HepG2 (cell line): Measurements from ENCODE around the gene PRKG1. TPM values are rescaled to one million over a fixed set of nuclear protein-coding genes. Genes with fewer than 3 reads are reported as not detected.

Experiments used
- ATAC-seq: fragments of 200-7000 bp; cut with Tn5 transposase; 3 replicates; pipeline ENCODE4 v1.9.1; 2020; ENCODE audit warnings: mild to moderate bottlenecking, moderate library complexity
- BruUV-seq: library from RNA; stranded (reverse); fragments of 400-500 nt; replicated peaks from 2 replicates; lab custom pipeline; 2021; lab: Mats Ljungman, UMichigan
- CTCF ChIA-PET: fragments of 300-600 bp; formaldehyde crosslinking; extraction: SDS; loops from one replicate; lab custom pipeline; 2021; ENCODE audit warnings: low total read pairs, inconsistent platforms, low intra/inter-chr PET ratio; lab: Yijun Ruan, JAX
- POLR2A ChIA-PET: fragments of 350-600 bp; sonication (Branson Sonifier 250); formaldehyde crosslinking; loops from one replicate; lab custom pipeline; 2020; ENCODE audit warnings: antibody characterized with exemption, inconsistent platforms; lab: Yijun Ruan, JAX
- DNase-seq: peaks from one replicate; pipeline ENCODE4 v3.0.0-alpha.2; 2015; ENCODE audit warnings: low spot score
- FAIRE-seq: peaks from 3 replicates; lab custom pipeline; 2011; peaks lifted over from hg19 to GRCh38; lab: Jason Lieb, UNC
- H2AFZ ChIP-seq: one replicate; pipeline ENCODE4 v1.6.1; 2011; ENCODE audit warnings: low read length, inconsistent platforms
- H3K27ac ChIP-seq: fragments of 300-600 bp; 3 replicates; pipeline ENCODE4 v1.8.0; 2011; ENCODE audit warnings: mixed run types, mild to moderate bottlenecking, mixed read lengths, low read length, inconsistent platforms; ENCODE audit not compliant: insufficient read depth; ENCODE audit errors: extremely low read length
- H3K27me3 ChIP-seq, 2 experiments: fragments of 200-600 bp in 1 of 2; 2 replicates in 1 of 2; 3 replicates in 1 of 2; pipeline versions ENCODE4 v1.6.0 to v1.8.0; 2011; ENCODE audit warnings: low read length in 2 of 2, mild to moderate bottlenecking in 2 of 2, moderate library complexity in 2 of 2, inconsistent platforms in 1 of 2; ENCODE audit not compliant: insufficient read depth in 2 of 2, control insufficient read depth in 1 of 2
- H3K36me3 ChIP-seq, 2 experiments: fragments of 200-600 bp in 1 of 2; replicated peaks in 1 of 2; 2 replicates in 1 of 2; 3 replicates in 1 of 2; pipeline versions ENCODE4 v1.5.1 to v1.8.0; 2011; ENCODE audit warnings: low read length in 2 of 2, inconsistent platforms in 1 of 2; ENCODE audit not compliant: insufficient read depth in 2 of 2, control insufficient read depth in 1 of 2
- H3K4me1 ChIP-seq: 2 replicates; pipeline ENCODE4 v1.5.1; 2012; ENCODE audit warnings: low read length, inconsistent platforms; ENCODE audit not compliant: insufficient read depth
- H3K4me2 ChIP-seq: 2 replicates; pipeline ENCODE4 v1.6.0; 2011; ENCODE audit warnings: low read depth, low read length, inconsistent platforms
- H3K4me3 ChIP-seq, 3 experiments: fragments of 200-600 bp in 1 of 3; sonication (generic), shearing (Covaris generic) in 1 of 3; replicated peaks in 1 of 3; 2 replicates each; pipeline ENCODE4 v1.5.1; 2011 to 2016; ENCODE audit warnings: low read length in 3 of 3, inconsistent platforms in 2 of 3, low read depth in 2 of 3, mild to moderate bottlenecking in 2 of 3, control low read depth in 1 of 3, mixed read lengths in 1 of 3; ENCODE audit not compliant: insufficient read depth in 1 of 3
- H3K79me2 ChIP-seq: one replicate; pipeline ENCODE4 v1.6.1; 2011; ENCODE audit warnings: low read length, inconsistent platforms; ENCODE audit not compliant: insufficient read depth
- H3K9ac ChIP-seq: 2 replicates; pipeline ENCODE4 v1.6.0; 2011; ENCODE audit warnings: mild to moderate bottlenecking, low read depth, low read length, inconsistent platforms; ENCODE audit not compliant: insufficient read depth
- H3K9me3 ChIP-seq: 2 replicates; pipeline ENCODE4 v1.5.1; 2012; ENCODE audit warnings: mild to moderate bottlenecking, low read length
- H4K20me1 ChIP-seq: 2 replicates; pipeline ENCODE4 v1.6.0; 2011; ENCODE audit warnings: inconsistent platforms, mild to moderate bottlenecking, low read length, moderate library complexity; ENCODE audit not compliant: insufficient read depth
- FOXP1 ChIP-seq, 2 experiments: fragments of 450-650 bp in 1 of 2; IDR thresholded peaks; 2 replicates each; pipeline ENCODE4 v1.6.1; 2017 to 2018; ENCODE audit warnings: antibody characterized with exemption in 1 of 2
- HOXA7 ChIP-seq: sonication (generic); formaldehyde crosslinking; IDR thresholded peaks from 2 replicates; pipeline ENCODE4 v1.8.1; 2022; ENCODE audit warnings: mild to moderate bottlenecking, missing genetic modification reagents, moderate library complexity
- NFE2 ChIP-seq: sonication (generic); formaldehyde crosslinking; IDR thresholded peaks from 2 replicates; pipeline ENCODE4 v1.4.0; 2020; ENCODE audit warnings: missing genetic modification reagents
- ZNF720 ChIP-seq: sonication (generic); formaldehyde crosslinking; IDR thresholded peaks from 2 replicates; pipeline ENCODE4 v1.4.0; 2020; ENCODE audit warnings: missing genetic modification reagents
- ZSCAN21 ChIP-seq: sonication (generic); formaldehyde crosslinking; IDR thresholded peaks from 2 replicates; pipeline ENCODE4 v1.8.0; 2022; ENCODE audit warnings: mild to moderate bottlenecking, missing genetic modification reagents, moderate library complexity, borderline replicate concordance
- WGBS: methylation state at CpG from one replicate; pipeline ENCODE4 v1.1.6; 2017; ENCODE audit warnings: low lambda C conversion rate; 5-methylcytosine and 5-hydroxymethylcytosine counted together
- in situ Hi-C: cut with HindIII; loops from 2 replicates; pipeline ENCODE4 v1.10.0; 2017; ENCODE audit warnings: low pct_unique_long_range_greater_than_20kb; ENCODE audit not compliant: extremely low pct_ligation_motif_present
- intact Hi-C: fragments of 100-400 bp; cut with micrococcal nuclease; formaldehyde crosslinking; loops from one replicate; pipeline ENCODE4 v1.10.0; 2022; ENCODE audit not compliant: unreplicated experiment
- polyA plus RNA-seq, 8 experiments: library from polyadenylated mRNA; depleted of rRNA in 3 of 8; stranded (reverse) in 7 of 8; unstranded in 1 of 8; fragments of >200 nt; fragmentation: Illumina TruSeq in 4 of 8; extraction: Trizol in 4 of 8; gene quantifications; 2 replicates each; pipeline versions ENCODE4 v1.2.1 to v1.2.3, GENCODE V29; 2011 to 2016; ENCODE audit warnings: low read depth in 4 of 8, missing spikeins in 1 of 8, mixed read lengths in 1 of 8; ENCODE audit not compliant: insufficient read depth in 1 of 8
- total RNA-seq, 5 experiments: library from RNA; depleted of rRNA; stranded (reverse); fragments of >200 nt; fragmentation: Illumina TruSeq; extraction: Trizol; gene quantifications; 2 replicates each; pipeline ENCODE4 v1.2.3, GENCODE V29; 2016; ENCODE audit warnings: low read depth in 1 of 5
- TF ChIP-seq, protein P1 (sequence below): IDR thresholded peaks from 2 replicates; pipeline ENCODE4 v1.6.1; 2016; ENCODE audit warnings: mild to moderate bottlenecking
- TF ChIP-seq, protein P2 (sequence below), 2 experiments: sonication (generic) in 1 of 2; formaldehyde crosslinking in 1 of 2; IDR thresholded peaks; 2 replicates each; pipeline versions ENCODE4 v1.4.0 to v1.6.1; 2018 to 2020; ENCODE audit warnings: missing genetic modification reagents in 2 of 2, borderline replicate concordance in 1 of 2, low read depth in 1 of 2, mild to moderate bottlenecking in 1 of 2, missing biosample characterization in 1 of 2

Gene PRKG1
- total and polyA plus RNA-seq, 2 of the 13 experiments (the other 11 are each of a cell fraction or from before 2014, with no cell fraction given): 0.01 TPM; not detected in 1

DNA sequence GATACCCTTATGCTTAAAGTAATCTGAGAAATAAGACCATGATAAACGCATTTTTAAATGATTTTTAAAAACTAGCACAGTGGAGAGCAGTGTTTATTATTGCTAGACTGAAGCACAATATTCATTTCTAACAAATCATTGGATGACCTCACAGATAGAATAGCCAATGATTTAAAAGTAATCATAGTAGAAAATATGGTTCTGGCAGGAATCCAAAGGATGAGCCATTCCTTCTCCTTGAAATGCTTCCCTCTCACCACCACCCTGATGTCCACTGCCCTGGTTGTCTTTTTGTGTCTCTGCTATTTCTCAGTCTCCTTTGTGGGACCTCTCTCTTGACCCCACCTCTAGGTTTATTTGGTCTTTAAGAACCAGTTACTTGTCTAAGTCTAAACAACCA, 64.9 kb downstream of the PRKG1 start:
- DNase-seq: no peak
- no peaks in the 10 kb centered on the region for H3K36me3 ChIP-seq
- no TSS peak for BruUV-seq
- CTCF ChIA-PET: no interaction called here
- in situ Hi-C loops: no loop called here
- no peaks in the 10 kb centered on the region for H3K4me1 ChIP-seq
- no peak overlapping the region for H3K4me2 ChIP-seq
- no peak overlapping the region for H3K27ac ChIP-seq
- no peaks in the 10 kb centered on the region for H3K79me2 ChIP-seq
- TF ChIP-seq HOXA7 (CRISPR knock-in tag): no peak
- TF ChIP-seq ZSCAN21 (CRISPR knock-in tag): no peak
- TF ChIP-seq NFE2 (CRISPR knock-in tag): no peak
- TF ChIP-seq, protein P1, sequence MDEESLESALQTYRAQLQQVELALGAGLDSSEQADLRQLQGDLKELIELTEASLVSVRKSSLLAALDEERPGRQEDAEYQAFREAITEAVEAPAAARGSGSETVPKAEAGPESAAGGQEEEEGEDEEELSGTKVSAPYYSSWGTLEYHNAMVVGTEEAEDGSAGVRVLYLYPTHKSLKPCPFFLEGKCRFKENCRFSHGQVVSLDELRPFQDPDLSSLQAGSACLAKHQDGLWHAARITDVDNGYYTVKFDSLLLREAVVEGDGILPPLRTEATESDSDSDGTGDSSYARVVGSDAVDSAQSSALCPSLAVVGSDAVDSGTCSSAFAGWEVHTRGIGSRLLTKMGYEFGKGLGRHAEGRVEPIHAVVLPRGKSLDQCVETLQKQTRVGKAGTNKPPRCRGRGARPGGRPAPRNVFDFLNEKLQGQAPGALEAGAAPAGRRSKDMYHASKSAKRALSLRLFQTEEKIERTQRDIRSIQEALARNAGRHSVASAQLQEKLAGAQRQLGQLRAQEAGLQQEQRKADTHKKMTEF (CRISPR knock-in tag): no peak
- no peak for TF ChIP-seq FOXP1 (IDR thresholded peaks at IDR 0.05)
- no peak for TF ChIP-seq FOXP1 (CRISPR knock-in tag; IDR thresholded peaks at IDR 0.05)
- TF ChIP-seq, protein P2, sequence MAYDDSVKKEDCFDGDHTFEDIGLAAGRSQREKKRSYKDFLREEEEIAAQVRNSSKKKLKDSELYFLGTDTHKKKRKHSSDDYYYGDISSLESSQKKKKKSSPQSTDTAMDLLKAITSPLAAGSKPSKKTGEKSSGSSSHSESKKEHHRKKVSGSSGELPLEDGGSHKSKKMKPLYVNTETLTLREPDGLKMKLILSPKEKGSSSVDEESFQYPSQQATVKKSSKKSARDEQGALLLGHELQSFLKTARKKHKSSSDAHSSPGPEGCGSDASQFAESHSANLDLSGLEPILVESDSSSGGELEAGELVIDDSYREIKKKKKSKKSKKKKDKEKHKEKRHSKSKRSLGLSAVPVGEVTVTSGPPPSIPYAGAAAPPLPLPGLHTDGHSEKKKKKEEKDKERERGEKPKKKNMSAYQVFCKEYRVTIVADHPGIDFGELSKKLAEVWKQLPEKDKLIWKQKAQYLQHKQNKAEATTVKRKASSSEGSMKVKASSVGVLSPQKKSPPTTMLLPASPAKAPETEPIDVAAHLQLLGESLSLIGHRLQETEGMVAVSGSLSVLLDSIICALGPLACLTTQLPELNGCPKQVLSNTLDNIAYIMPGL (CRISPR knock-in tag; IDR thresholded peaks at IDR 0.05; ENCODE audit: borderline replicate concordance in 1 of 2, low read depth in 1 of 2): no peak
- TF ChIP-seq ZNF720 (CRISPR knock-in tag): no peak
- TF ChIP-seq, all 625 proteins: peak for 0
- ATAC-seq (no peak), FAIRE-seq (no peak)
- Histone ChIP-seq H3K9me3 (no peaks in the 10 kb centered on the region), H2AFZ (no peak overlapping the region), H3K9ac (no peak overlapping the region), H3K4me3 (no peak overlapping the region), H4K20me1 (no peaks in the 10 kb centered on the region), H3K27me3 (no peaks in the 10 kb centered on the region; a peak in 1 of 5 replicates)
- POLR2A ChIA-PET: no interaction called here
- WGBS: 0% methylated on average over 1 of the region's 1 CpG
- intact Hi-C loops: no loop called here
